Measurements from ENCODE around the gene RNU1-2. TPM values are rescaled to one million over a fixed set of nuclear protein-coding genes. Genes with fewer than 3 reads are reported as not detected.
"Not testable (repeated sequence)": the region's sequence is repeated elsewhere in the genome, so short reads cannot be mapped to it uniquely, and the experiment has no call there.

Gene RNU1-2
- polyA plus RNA-seq, 4 donors = 2.1 TPM; not detected in 3

DNA sequence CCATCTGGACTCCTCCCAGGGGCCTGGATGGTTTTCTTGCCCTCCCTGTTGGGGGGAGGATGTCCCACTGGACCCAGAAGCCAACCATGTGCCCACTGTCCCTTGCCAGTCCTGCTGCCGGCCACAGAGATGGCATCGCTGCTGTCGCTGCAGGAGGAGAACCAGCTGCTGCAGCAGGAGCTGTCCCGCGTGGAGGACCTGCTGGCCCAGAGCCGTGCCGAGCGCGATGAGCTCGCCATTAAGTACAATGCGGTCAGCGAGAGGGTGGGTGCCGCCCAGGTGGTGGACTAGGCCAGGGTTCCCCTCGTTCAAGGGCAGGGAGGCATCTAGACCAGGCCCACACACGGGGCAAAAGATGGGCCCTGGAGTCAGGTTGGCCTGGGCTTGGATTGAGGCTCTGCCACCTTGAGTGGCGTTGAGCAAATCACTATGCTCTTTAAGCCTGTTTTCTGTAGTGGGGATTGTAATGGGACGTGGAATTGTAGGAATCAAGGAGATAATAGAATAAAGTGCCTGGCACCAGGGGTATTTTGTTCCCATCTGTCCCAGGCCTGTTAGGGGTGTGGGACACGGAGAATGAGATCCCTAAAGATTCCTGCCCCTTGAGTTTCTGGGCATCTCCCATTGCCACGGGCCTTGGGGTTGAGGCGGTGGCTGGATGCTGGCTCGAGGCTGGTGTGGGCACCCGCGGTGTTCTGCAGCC lies 28.6 kb downstream of the RNU1-2 start:
- no peak for DNase-seq (ENCODE audit: low read depth in 4 of 4, low spot score in 2 of 4)

DNA sequence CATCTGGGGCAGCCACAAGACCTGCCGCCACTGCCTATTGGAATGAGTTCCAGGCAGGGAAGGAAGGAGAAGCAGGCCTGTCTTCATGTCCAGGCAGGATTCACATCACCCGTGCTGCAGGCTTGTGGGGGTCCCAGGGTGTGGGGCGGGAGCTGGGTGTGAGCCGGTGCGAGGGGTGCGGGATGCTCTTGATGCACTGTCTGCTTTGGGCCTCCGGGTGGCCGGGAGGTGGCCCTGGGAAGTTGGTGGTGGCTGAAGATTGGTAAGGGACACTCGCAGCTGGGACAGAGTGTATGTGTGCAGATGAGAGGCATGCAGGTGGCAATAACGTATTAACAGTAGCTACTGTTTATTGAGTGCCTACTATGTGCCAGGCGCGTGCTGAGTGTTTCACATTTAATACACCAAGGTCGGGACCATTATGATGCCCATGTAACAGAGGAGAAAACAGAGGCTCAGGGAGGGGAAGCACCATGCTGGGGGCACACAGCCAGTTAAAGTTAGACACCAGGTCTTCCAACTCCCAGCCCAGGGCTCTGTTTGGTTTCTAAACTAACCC lies 29.2 kb downstream of the RNU1-2 start:
- no peak for DNase-seq (ENCODE audit: low read depth in 4 of 4, low spot score in 2 of 4)

DNA sequence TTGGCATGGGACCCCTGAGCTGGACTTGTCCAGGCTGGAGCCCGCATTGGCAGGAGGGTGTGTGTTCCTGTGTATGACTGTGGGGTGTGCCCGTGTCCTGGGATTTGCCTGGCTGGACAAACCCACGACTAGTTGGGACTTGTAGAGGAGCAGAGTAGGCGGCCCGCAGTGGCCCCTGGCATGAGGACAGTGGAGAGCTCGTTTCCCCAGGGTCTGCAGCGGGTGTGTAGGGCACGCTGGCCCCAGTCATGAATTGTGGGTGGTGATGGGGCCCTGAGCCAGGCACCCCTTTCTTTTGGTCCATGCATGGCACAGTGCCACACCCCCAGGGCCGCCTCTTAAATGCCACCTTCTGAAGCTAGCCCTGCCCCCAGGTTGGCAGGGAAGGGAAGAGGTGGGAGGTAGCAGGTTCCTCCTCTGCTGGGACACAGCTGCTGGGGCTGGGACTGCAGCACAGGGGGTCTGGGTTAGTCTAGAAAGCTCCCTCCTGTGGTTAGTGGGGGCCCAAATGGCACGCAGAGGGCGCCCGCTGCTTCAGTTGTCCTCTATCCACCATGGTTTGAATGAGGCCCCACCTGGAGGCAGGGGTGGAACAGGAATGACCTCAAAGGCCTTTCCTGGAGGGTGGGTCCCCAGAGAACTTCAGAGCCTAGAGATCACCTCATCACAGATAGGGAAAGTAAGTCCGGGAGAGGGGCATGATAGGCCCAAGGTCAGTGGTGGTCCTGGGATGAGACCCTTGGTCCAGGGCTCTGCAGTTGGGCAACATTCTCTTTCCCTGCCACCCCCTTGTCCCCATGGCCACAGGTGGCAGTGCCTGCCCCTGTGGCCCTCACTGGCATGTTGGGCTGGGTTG lies 30.1 kb downstream of the RNU1-2 start:
- DNase-seq (ENCODE audit: low read depth in 4 of 4, low spot score in 2 of 4) = no peak

DNA sequence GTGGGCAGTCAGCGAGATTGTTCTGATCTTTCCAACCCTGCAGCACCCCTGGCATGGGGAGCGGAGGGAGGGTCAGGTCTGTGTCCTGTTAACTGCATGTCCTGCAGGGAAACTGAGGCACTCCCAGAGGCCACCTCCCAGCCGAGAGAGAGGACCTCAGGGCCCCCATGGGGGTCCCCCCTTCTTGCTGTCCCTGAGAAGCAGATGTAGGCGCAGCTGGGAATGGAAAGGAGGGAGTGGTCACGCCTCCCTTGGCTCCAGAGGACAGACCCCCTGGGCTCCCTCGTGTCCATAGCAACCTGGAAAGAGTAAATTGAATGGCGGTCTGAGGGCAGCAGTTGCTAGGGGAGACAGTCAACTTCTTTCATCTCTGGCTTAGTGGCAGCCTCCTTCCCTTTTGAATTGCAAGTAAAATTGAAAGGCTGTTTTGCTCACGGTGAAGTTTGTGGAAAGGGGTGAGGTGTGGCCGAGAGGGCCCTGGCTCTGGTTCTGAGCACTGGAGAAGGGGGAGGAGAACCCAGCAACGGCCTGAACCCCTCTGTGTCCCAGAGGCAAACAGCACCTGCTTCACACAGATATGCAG lies 30.8 kb downstream of the RNU1-2 start:
- DNase-seq (ENCODE audit: low read depth in 4 of 4, low spot score in 2 of 4) = peak in 1 of 4 donors; percentile 78

DNA sequence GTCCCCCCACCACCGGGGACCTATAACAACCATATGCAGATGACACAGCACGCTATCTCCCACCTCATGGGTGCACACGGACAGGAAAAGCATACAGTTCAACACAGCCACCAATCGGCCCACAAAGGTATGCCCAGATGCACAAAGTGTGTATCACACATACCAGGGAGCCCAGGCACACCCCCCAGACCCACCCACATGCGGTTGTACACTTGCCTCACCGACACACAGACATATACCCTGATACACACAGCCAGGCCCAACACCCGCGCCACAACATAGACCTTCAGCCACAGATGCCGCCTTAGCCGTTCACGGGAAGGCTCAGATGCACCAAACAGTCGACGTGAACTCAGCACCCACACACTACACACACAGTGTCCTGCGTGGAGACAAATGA lies 31.5 kb downstream of the RNU1-2 start:
- DNase-seq (ENCODE audit: low read depth in 4 of 4, low spot score in 2 of 4) = no peak

DNA sequence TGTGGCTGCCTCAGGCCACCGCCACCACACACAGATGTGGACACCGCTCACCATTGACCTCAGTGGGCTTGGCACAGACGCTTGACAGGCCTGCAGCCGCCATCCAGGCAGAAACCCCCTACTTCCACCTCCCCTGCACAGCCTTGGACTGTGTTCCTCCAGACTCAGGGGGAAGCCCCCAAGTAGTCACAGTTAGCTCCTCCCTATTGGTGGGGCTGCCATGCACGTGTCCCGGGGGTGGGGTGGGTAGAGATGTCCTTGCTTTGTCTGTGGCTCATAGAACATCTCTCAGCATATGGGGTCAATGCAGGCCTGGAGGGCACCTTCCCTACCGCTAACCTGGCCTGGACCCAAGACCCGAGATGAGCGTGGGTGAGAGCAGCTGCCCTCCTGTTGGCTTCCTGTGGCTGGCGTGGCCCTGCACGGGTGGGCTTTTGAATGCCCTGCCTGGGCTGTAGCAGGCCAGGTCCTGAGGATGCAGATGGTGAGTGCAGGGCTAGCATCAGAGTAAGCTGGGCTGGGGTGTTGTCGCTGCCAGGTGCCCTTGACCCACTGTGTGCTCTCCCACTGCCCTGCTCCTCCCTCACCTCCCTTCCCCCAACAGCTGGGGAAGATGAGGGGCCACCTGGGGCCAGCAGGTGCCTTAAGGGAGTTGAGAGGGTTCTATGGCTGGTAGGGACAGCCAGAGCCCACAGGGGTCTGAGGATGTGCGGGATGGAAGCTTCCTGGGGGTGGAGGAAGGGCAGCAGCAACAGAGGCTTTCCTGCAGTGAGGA lies 32.1 kb downstream of the RNU1-2 start:
- DNase-seq (ENCODE audit: low read depth in 4 of 4, low spot score in 2 of 4) = no peak

DNA sequence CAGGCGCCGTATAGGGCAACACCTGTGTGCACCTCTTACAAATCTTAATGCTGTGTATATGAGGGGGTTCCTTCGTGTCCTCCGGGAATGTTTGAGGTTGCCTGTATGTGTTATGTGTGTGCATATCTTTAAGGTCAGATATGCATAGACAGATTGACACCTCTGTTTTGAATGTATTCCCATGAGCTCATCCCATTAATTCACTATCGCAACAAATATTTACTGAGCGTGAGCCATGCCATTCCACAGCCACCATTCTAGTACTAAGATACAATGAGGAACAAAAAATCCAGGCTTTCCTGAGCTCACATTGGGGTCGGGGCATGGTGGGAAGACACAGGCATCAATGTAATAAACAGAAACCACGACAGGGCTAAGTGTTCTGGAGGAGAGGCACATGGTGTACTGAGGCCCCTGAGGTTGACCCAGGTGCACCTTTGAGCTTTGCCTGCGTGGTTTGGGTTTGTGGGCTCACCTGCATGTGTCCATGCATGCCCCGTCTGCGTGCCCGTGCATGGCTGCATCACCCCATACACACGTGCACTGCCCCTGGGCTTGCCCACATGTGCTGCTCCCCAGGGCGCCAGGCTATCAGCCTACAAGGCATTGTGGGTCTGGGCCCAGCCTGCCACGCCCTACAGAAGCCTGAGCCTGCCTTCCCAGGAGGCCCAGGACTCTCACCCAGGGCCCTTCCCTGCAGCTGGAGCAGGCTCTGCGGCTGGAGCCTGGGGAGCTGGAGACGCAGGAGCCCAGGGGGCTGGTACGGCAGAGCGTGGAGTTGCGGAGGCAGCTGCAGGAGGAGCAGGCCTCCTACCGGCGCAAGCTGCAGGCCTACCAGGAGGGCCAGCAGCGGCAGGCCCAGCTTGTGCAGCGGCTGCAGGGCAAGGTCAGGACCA lies 33.6 kb downstream of the RNU1-2 start:
- DNase-seq (ENCODE audit: low read depth in 4 of 4, low spot score in 2 of 4) = not testable (repeated sequence)

DNA sequence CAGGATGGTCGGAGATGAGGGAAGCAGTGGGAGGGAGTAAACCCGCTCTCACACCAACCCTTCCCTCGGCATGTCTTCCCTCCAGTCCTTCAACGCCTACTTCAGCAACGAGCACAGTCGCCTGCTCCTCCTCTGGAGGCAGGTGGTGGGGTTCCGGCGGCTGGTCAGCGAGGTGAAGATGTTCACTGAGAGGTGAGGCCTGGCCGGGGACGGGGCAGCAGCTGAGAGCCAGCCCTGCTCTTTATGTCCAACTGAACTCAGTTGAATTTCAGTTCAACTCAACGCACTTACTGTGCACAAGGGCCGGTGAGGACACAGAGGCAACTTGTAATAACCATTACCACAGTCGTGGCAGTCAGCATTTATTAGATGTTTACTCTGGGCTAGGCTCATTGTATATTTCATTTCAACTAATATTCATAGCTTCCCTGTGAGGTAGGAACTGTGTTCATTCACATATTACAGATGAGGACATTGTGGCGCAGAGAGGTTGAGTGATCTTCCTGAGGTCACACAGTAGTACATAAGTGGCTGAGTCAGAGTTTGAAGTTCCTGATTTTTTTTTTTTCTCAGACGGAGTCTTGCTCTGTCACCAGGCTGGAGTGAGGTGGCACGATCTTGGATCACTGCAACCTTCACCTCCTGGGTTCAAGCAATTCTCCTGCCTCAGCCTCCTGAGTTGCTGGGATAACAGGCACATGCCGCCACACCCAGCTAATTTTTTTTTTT lies 35.6 kb downstream of the RNU1-2 start:
- not testable (repeated sequence) for DNase-seq (ENCODE audit: low read depth in 4 of 4, low spot score in 2 of 4)

DNA sequence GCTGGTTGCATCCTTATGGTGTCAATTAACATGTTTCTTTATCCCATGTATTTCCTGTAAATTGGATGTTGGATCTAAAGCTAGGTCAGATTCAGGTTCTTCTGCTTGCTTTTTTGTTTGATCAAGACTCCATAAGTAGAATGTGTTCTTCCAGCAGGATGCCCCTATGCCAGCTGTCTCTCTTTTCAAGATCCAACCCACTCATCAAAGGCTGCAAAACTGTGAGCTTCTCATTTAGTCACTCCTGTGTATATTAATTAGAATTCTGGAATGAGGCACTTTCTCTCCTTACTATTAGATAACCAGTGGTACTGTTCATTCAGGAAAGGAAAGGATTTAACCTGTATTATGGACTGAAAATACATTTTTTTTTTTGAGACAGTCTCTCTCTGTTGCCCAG lies 38.2 kb downstream of the RNU1-2 start:
- DNase-seq (ENCODE audit: low read depth in 4 of 4, low spot score in 2 of 4) = not testable (repeated sequence)

DNA sequence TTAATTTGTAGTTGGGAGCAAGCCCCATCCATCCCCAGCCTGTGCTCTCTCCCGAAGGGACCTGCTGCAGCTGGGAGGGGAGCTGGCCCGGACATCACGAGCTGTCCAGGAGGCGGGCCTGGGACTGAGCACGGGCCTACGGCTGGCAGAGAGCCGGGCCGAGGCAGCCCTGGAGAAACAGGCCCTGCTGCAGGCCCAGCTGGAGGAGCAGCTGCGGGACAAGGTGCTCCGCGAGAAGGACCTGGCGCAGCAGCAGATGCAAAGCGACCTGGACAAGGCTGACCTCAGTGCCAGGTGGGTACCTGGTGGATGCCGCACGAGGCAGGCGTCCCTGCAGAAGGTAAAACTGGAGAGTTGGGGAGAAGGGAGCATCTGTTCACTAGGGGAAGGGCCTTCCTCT lies 40.8 kb downstream of the RNU1-2 start:
- not testable (repeated sequence) for DNase-seq (ENCODE audit: low read depth in 4 of 4, low spot score in 2 of 4)

DNA sequence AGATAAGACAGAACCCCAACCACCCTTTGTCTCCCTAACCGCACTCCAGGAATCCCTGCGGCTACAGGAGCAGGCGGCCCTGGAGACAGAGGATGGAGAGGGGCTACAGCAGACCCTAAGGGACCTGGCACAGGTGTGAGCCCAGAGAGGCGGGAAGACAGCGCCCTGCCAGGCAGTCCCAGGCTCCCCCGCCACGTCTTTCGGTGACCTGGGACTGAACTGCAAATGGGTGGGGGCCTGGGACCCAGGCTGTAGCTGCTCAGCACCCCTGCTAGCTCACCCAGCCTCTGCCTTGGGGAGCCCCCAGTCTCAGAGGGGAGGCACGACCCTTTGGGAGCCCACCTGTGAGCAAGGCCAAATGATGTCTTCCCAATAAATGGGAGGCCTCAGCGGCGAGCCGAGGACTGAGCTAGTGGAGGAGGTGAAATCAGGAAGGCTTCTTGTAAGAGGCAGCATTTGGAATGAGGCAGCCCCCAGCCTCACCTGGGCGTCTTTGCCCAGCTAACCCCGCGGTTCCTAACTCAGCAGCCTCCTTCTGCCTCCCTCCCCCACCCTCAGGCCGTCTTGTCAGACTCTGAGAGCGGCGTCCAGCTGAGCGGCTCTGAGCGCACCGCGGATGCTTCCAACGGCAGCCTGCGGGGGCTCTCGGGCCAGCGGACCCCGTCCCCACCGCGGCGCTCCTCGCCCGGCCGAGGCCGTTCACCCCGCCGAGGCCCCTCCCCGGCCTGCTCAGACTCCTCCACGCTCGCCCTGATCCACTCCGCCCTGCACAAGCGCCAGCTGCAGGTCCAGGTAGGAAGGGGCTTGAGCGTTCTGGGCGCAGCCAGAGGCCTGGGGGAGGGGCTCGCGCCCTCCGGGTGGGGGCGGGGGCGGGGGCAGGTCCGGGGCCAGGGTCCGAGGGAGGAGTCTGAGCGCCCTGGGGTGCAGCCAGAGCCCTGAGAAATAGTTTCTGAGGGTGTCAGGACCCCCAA lies 42.9 kb downstream of the RNU1-2 start:
- no peak for DNase-seq (ENCODE audit: low read depth in 4 of 4, low spot score in 2 of 4)

DNA sequence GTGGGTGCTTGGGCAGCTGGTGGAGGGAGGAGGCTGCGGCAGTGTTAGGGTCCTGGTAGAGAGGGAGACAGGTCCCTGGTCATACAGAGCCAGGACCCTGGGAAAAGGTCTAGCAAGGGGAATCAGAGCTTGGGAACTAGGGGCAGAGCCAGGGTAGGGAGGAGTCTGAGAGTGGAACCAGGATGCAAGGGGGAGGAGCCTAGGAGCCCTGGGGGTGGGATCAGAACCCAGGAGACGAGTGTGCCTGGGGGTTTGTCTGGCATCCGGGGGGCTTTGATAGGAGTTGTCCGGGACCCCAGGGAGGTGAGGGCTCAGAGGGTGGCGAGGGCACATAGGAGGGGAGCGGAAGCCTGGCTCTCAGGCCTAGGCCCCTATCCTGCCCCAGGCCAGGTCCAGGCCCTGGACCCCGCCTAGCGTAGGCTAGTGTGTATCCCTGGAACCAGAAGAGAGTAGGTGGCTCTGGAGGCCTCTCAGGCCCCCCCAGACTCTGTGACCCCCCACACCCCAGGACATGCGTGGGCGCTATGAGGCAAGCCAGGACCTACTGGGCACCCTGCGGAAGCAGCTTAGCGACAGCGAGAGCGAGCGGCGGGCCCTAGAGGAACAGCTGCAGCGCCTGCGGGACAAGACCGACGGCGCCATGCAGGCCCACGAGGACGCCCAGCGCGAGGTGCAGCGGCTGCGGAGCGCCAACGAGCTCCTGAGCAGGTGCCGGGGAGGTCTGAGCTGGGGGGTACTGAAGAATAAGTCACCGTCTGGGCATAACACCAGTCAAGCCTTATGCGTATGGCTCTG lies 43.8 kb downstream of the RNU1-2 start:
- not testable (repeated sequence) for DNase-seq (ENCODE audit: low read depth in 4 of 4, low spot score in 2 of 4)

DNA sequence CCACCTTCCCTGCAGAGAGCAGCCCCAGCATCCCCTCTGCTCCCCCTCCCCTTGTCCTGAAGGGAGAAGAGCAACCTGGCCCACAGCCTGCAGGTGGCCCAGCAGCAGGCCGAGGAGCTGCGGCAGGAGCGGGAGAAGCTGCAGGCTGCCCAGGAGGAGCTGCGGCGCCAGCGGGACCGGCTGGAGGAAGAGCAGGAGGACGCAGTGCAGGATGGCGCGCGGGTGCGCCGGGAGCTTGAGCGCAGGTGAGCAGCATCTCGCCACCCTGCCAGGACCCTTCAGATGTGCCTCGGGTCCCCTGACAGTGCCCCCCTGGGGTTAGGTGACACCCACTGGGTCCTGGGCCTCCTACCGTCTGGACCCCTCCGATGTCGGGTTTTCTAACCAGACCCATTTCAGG lies 48.3 kb downstream of the RNU1-2 start:
- DNase-seq (ENCODE audit: low read depth in 4 of 4, low spot score in 2 of 4) = no peak

DNA sequence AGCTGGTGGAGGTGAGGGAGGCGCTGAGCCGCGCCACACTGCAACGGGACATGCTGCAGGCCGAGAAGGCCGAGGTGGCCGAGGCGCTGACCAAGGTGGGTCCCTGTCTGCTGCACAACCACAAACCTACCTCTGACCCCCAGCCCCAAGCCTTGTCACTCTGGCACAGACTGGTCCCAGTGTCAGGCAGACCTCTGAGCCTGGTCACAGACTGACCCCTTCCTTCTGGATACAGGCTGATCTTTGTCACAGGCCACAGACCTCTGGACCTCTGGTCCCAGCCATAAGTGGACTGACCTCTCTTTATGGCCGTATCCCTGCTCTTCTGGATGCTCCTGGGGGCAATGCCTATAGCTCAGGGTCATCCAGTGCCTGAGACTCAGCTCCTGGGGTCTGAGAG lies 49.7 kb downstream of the RNU1-2 start:
- not testable (repeated sequence) for DNase-seq (ENCODE audit: low read depth in 4 of 4, low spot score in 2 of 4)
